ENCODE results near the gene MMP17. TPM values are rescaled to one million over a fixed set of nuclear protein-coding genes. Genes with fewer than 3 reads are reported as not detected.

The MMP17 gene
- polyA plus RNA-seq, 12 donors, result 2.7 to 22.6 (median 4.6) TPM; not detected in 1

- peak; percentile 69 for DNase-seq
Observed at GRCh38 chr12:131830335-131830913, 2.2 kb downstream of the MMP17 start.

DNA sequence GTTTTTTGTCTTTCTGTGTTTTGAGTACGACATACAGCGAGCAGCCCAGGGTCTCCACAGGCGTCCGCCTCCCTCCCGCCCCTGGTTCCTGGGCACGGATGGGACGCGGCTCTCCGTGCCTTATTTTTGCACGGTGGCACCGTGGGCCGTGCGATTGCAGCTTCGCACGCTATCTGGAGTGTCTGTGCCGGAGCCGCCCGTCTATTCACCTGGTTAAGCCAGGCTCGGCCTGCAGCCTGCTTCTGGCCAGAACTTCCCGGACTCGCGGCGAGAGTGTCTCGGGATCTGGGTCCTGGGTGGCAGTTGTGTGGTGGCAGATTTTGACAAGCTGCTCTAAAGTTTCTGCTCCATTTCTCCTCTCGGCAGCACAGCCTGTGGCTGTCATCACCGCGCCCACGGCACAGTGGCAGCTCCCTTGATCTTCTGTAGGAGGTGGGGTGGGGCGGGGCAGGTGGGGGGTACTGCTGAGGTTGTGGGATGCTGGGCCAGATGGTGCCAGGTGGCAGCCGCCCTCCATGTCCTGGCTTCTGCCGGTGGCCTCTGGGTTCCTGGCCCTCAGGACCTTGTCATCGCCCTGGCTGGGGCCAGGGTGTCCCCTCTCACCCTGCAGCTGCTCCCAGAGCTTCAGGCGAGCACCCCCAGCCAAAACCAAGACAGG lies 2.9 kb downstream of the MMP17 start:
- no peak for DNase-seq

DNA sequence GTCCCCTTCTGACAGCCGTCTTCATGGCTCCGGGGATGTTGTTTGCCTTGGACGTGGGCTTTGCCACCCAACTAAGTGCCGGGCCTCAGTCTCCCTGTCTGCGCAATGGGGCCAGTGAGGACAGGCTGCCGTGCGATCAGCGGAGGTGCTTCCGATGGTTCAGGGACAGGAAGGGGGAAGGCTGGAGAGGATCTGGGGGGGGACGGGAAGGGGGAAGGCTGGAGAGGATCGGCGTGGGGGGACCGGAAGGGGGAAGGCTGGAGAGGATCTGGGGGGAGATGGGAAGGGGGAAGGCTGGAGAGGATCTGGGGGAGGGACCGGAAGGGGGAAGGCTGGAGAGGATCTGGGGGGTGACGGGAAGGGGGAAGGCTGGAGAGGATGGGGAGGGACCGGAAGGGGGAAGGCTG lies 3.4 kb downstream of the MMP17 start:
- peak; percentile 86 for DNase-seq

- DNase-seq, result no peak
Observed at GRCh38 chr12:131832321-131833231, 4.4 kb downstream of the MMP17 start.

DNA sequence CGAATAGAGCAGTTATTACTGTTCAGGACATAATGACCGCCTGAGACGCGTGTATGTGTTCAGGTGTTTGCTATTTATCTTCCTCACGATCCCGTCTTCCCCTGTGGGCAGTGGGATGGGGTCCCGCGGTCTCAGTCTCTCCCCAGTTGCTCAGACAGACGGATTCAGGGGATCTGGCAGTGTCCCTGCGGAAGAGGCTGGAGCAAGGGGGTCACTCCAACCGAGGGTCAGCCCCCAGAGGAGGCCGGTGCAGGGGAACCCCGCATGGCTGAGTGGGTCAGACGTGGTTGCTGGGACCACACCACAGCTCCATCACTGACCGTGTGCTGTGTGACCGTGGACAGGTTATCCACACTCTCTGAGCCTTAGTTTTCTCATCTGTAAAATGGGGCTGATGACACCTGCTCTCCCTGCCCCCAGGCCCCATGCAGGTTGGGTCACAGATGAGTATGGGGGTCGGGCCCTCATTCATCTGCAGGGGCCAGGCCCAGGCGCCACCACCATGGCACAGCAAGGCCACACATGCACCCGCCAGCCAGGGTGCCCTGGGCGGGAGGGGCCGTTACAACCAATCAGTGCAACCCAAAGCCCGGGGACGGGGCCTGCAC lies 5.2 kb downstream of the MMP17 start:
- no peak for DNase-seq

DNA sequence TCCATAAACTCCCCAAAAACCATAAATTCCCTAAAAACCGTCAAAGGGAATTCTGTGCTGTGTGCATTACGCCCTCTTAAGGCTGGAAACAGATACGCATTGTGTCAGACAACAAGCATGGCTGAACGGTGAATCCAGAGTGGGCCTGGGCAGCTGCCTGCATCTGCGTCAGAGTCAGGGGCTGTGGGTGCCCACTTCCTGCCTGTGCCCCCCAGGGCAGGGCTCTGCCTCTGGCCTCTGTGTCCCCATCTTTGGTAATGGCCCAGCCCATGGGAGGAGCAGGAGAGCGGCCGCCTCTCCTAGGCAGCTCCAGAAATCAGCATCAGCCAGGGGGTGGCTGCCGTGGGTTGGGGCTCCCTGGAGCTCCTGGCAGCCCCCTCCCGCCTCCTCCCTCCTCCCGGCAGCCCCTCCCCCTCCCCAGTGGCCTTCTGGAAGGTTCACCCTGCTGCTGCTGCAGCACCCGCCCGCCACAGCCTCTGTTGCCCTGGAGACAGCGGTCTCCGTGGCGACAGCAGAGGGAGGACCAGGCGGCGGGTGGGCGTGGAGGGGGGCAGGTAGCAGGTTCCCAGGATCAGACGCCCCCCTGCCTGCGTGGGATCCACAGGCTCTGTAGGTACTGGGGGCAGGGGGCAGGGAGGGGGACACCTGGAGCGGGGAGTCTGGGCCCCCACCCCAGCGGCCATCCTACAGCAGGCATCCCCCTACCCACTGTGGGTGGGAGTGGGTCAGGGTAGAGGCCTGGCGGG lies 5.9 kb downstream of the MMP17 start:
- DNase-seq, result no peak

- no peak for DNase-seq
Observed at GRCh38 chr12:131834798-131835615, 6.8 kb downstream of the MMP17 start.

- DNase-seq, result no peak
Observed at GRCh38 chr12:131835616-131836171, 7.5 kb downstream of the MMP17 start.

GRCh38 chr12:131836193-131836592 lies 8.0 kb downstream of the MMP17 start:
- DNase-seq, result no peak

GRCh38 chr12:131836714-131837397 lies 8.7 kb downstream of the MMP17 start:
- DNase-seq, result no peak

DNA sequence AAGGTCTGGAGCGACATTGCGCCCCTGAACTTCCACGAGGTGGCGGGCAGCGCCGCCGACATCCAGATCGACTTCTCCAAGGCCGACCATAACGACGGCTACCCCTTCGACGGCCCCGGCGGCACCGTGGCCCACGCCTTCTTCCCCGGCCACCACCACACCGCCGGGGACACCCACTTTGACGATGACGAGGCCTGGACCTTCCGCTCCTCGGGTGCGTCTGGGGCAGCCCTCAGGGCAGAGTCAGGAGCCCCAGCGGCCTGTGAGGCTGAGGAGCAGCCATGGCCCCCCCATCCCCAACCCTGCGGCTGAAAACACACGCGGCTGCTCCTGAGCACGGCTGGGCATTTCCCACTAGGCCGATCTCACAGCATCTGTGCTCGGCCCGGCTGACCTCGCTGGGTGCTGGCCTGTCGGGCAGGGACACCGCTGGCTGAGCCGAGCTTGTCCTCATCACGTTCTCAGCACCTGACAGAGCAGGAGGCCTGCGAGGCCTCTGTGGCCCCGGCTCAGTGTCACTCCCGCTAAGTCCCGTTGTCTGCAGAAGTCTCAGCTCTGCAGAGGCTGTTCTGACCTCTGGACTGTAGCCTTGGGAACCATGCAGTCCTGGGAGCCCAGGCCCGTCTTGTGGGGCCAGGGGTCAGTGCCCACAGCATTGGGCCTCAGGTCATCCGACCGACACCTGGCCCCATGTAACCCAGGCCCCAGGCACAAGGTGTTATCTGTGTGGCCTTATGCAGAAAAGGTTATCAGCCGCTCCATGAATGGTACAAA lies 12.6 kb downstream of the MMP17 start:
- no peak for DNase-seq

- no peak for DNase-seq
Observed at GRCh38 chr12:131841547-131841946, 13.4 kb downstream of the MMP17 start.

- DNase-seq, result no peak
Observed at GRCh38 chr12:131842169-131842568, 14.0 kb downstream of the MMP17 start.

- DNase-seq, result no peak
Observed at GRCh38 chr12:131843527-131843926, 15.3 kb downstream of the MMP17 start.

DNA sequence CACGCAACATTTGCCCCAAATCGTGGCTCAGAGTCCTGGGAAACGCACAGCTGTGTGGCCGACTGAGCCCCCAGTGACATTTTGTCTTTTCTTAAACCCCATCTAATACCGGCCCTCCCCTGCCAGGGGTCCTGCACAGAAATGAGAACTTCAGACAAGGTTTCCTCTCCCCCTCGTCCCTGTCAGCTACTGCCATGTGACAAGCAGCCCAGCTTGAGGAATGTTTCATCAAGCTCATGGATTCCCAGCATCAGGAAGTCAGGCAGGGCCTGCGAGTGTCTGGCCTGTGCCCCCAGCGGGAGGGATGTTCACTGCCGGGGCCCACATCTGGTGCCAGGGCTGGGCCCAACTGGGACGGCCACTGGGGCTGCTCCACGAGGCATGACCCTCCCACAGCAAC lies 15.9 kb downstream of the MMP17 start:
- DNase-seq, result no peak

GRCh38 chr12:131844656-131845055 lies 16.5 kb downstream of the MMP17 start:
- no peak for DNase-seq

DNA sequence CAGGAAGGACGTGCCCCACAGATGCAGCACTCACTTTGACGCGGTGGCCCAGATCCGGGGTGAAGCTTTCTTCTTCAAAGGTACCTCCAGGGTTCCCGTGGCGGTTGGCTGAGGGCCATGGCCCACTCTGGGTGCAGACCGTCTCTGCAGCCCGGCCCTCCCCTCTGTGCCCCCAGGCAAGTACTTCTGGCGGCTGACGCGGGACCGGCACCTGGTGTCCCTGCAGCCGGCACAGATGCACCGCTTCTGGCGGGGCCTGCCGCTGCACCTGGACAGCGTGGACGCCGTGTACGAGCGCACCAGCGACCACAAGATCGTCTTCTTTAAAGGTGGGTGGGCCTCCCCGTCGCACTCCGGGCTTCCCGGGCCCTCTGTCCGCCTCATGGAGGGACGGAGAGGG lies 16.9 kb downstream of the MMP17 start:
- DNase-seq, result no peak

GRCh38 chr12:131847456-131847855 lies 19.3 kb downstream of the MMP17 start:
- DNase-seq, result no peak

GRCh38 chr12:131848753-131849152 lies 20.6 kb downstream of the MMP17 start:
- DNase-seq, result no peak
